SU-DHL-6 (cell line): ENCODE measurements around the gene RTCA.

ENCODE experiments used
- CTCF ChIP-seq: fragments of 200-600 bp; sonication (generic); IDR thresholded peaks from one replicate; pipeline ENCODE4 v1.5.1; 2017; ENCODE audit warnings: antibody characterized with exemption, mild to moderate bottlenecking, low read length, moderate library complexity; ENCODE audit not compliant: insufficient read depth, poor library complexity, severe bottlenecking
- EZH2phosphoT487 ChIP-seq: fragments of 200-600 bp; sonication (generic), shearing (Covaris generic); conservative IDR thresholded peaks from 2 replicates; pipeline ENCODE4 v1.6.1; 2018; ENCODE audit warnings: mild to moderate bottlenecking, antibody characterized with exemption, low read length, moderate library complexity, mixed read lengths

- TF ChIP-seq CTCF (no peak), EZH2phosphoT487 (no peak)
These were observed 14.1 kb downstream of the RTCA start for GRCh38 chr1:100279954-100280682.
